ENCODE results near the gene GLIPR2.

GLIPR2 gene

DNA sequence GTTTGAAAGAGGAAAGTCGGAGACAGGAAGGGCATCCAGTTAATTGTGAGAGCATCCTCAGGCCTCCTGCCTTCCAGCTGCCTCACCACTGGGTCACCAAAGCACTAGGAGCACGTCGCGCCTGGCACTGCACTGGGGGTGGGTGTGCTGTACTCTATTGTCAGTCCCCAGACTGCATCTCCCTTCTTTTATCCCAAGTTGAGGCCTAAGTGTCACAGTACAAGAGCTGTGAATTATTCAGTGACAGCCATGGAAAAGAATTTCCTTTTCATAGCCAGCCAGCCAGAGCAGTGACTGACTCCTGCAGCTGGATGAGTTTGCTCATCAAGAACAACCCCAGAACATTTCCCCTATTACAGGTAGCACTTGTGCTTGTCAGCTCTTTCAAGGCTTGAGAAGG is 70.5 kb downstream of the GLIPR2 start:
- no peak for TF ChIP-seq CTCF (IDR thresholded peaks at IDR 0.05)

DNA sequence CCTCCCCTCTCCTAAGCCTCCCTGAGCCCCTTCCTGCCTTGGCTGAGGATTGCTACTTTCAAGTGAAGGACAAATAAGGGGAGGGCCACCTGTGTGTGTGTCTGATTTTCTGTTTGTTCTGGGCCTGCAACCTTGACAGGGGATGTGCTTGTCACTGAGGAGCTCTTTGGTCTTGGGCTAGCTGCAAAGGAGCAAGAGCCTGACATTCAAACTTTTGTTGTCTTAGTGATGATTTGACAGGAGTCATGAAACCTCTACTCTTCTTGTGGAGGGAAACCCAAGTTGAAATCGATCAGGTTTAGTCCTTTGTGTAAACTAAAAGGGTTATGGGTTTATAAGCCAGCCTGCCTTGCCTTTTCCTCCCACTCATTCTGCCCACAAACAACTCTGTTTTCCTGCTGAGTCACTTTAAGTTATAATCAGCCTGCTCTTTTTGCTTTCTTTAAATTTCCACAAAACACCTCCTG is 71.0 kb downstream of the GLIPR2 start:
- no peak for TF ChIP-seq CTCF (IDR thresholded peaks at IDR 0.05)

GRCh38 chr9:36208521-36209253 is 72.2 kb downstream of the GLIPR2 start:
- no peak for TF ChIP-seq CTCF (IDR thresholded peaks at IDR 0.05)

DNA sequence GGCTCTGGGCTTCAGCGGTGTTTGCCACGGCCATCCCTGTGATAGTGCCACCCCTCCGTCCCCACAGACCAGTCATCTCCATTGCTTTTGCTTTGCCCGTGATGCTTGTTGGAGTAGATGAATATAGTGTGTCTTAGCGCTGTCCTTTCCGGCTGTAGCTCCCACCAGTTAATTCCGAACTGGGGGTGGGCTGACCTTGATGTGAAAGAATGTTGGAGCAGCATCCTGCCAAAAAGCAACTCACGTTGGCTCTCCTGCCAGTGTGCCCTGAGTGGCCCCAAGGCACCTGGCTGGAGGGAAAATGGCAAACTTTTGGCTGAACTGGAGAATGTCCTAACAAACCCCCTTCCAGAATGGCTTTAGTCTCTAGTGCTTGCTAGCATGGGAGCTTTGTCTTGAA is 74.2 kb downstream of the GLIPR2 start:
- no peak for TF ChIP-seq CTCF (IDR thresholded peaks at IDR 0.05)

DNA sequence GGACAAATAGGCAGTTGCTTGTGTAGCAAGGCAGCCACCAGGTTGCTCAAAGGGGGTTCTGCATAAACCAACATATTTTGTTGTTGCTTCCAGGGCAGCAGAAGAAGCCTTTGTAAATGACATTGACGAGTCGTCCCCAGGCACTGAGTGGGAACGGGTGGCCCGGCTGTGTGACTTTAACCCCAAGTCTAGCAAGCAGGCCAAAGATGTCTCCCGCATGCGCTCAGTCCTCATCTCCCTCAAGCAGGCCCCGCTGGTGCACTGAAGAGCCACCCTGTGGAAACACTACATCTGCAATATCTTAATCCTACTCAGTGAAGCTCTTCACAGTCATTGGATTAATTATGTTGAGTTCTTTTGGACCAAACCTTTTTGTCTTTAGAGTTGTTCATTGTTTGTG is 75.0 kb downstream of the GLIPR2 start:
- no peak for TF ChIP-seq CTCF (IDR thresholded peaks at IDR 0.05)

- TF ChIP-seq CTCF (IDR thresholded peaks at IDR 0.05), result no peak
These were observed 76.9 kb downstream of the GLIPR2 start for GRCh38 chr9:36213387-36213786.

Data from LNCAP (cell line).